SK-N-MC (cell line): ENCODE data around the gene DLL4.

ENCODE experiments used
- DNase-seq: peaks from one replicate; pipeline ENCODE4 v3.0.0-alpha.2; 2011; ENCODE audit warnings: low read depth, low spot score
- H3K27ac ChIP-seq: fragments of 200-600 bp; sonication (generic); 2 replicates; pipeline ENCODE4 v1.5.1; 2016; ENCODE audit warnings: mixed run types
- H3K36me3 ChIP-seq: fragments of 200-600 bp; sonication (generic); 2 replicates; pipeline ENCODE4 v1.6.1; 2017; ENCODE audit warnings: antibody characterized with exemption, low read length, mixed read lengths; ENCODE audit not compliant: insufficient read depth
- H3K4me3 ChIP-seq: fragments of 200-600 bp; sonication (generic); 2 replicates; pipeline ENCODE4 v1.5.1; 2016
- H3K9ac ChIP-seq: fragments of 200-600 bp; sonication (generic); 2 replicates; pipeline ENCODE4 v1.8.0; 2017; ENCODE audit warnings: mixed run types, mixed read lengths; ENCODE audit not compliant: insufficient read length
- H3K9me3 ChIP-seq: fragments of 200-600 bp; sonication (generic); 2 replicates; pipeline ENCODE4 v1.6.1; 2017; ENCODE audit warnings: low read depth, mild to moderate bottlenecking, antibody characterized with exemption, low read length, moderate library complexity, mixed read lengths
- EZH2 ChIP-seq: fragments of 200-600 bp; sonication (generic); IDR thresholded peaks from one replicate; pipeline ENCODE4 v1.6.1; 2017; ENCODE audit warnings: antibody characterized with exemption
- FOXP2 ChIP-seq: optimal IDR thresholded peaks from 2 replicates; pipeline ENCODE3; 2011; ENCODE audit warnings: mild to moderate bottlenecking, moderate library complexity; ENCODE audit not compliant: insufficient read depth; ENCODE audit errors: extremely low read length, control extremely low read depth
- POLR2AphosphoS5 ChIP-seq: IDR thresholded peaks from 2 replicates; pipeline ENCODE4 v1.6.1; 2012; ENCODE audit warnings: mild to moderate bottlenecking, low read depth, low read length, borderline replicate concordance

Gene DLL4

GRCh38 chr15:40911693-40912092 is 17.4 kb upstream of the DLL4 start:
- Histone ChIP-seq H3K27ac (no peak overlapping the region), H3K9ac (no peak overlapping the region), H3K9me3 (no peaks in the 10 kb centered on the region), H3K36me3 (no peaks in the 10 kb centered on the region), H3K4me3 (no peak overlapping the region)
- no peak for DNase-seq
- TF ChIP-seq EZH2 (no peak), FOXP2 (no peak), POLR2AphosphoS5 (no peak)

GRCh38 chr15:40912478-40912877 is 16.7 kb upstream of the DLL4 start:
- no peak overlapping the region for H3K9ac ChIP-seq
- no peaks in the 10 kb centered on the region for H3K9me3 ChIP-seq
- H3K4me3 ChIP-seq: no peak overlapping the region
- TF ChIP-seq FOXP2: no peak
- no peak for TF ChIP-seq POLR2AphosphoS5
- no peak for TF ChIP-seq EZH2
- no peaks in the 10 kb centered on the region for H3K36me3 ChIP-seq
- DNase-seq: no peak
- no peak overlapping the region for H3K27ac ChIP-seq

GRCh38 chr15:40914013-40914412 is 15.1 kb upstream of the DLL4 start:
- no peak for DNase-seq
- Histone ChIP-seq H3K27ac (no peak overlapping the region), H3K9ac (no peak overlapping the region), H3K36me3 (no peaks in the 10 kb centered on the region), H3K9me3 (no peaks in the 10 kb centered on the region), H3K4me3 (no peak overlapping the region)
- TF ChIP-seq POLR2AphosphoS5: no peak
- no peak for TF ChIP-seq FOXP2
- TF ChIP-seq EZH2: no peak

GRCh38 chr15:40914486-40914885 is 14.7 kb upstream of the DLL4 start:
- TF ChIP-seq FOXP2 (no peak), POLR2AphosphoS5 (no peak), EZH2 (no peak)
- no peak for DNase-seq
- no peaks in the 10 kb centered on the region for H3K9me3 ChIP-seq
- H3K36me3 ChIP-seq: no peaks in the 10 kb centered on the region
- no peak overlapping the region for H3K4me3 ChIP-seq
- no peak overlapping the region for H3K9ac ChIP-seq
- no peak overlapping the region for H3K27ac ChIP-seq

- no peaks in the 10 kb centered on the region for H3K36me3 ChIP-seq
- TF ChIP-seq FOXP2 (no peak), POLR2AphosphoS5 (no peak), EZH2 (no peak)
- no peak overlapping the region for H3K9ac ChIP-seq
- no peak for DNase-seq
- no peaks in the 10 kb centered on the region for H3K9me3 ChIP-seq
- H3K4me3 ChIP-seq: no peak overlapping the region
- H3K27ac ChIP-seq: no peak overlapping the region
Measured at GRCh38 chr15:40915116-40915661, 14.0 kb upstream of the DLL4 start.

- H3K4me3 ChIP-seq: no peak overlapping the region
- DNase-seq: no peak
- no peaks in the 10 kb centered on the region for H3K9me3 ChIP-seq
- H3K27ac ChIP-seq: no peak overlapping the region
- H3K9ac ChIP-seq: no peak overlapping the region
- TF ChIP-seq POLR2AphosphoS5: no peak
- TF ChIP-seq FOXP2: no peak
- H3K36me3 ChIP-seq: no peaks in the 10 kb centered on the region
Measured at GRCh38 chr15:40915679-40916078, 13.5 kb upstream of the DLL4 start.

GRCh38 chr15:40917585-40917984 is 11.6 kb upstream of the DLL4 start:
- Histone ChIP-seq H3K9me3 (no peaks in the 10 kb centered on the region), H3K36me3 (no peaks in the 10 kb centered on the region), H3K4me3 (no peak overlapping the region), H3K9ac (no peak overlapping the region), H3K27ac (no peak overlapping the region)
- DNase-seq: no peak
- TF ChIP-seq POLR2AphosphoS5: no peak
- TF ChIP-seq EZH2: no peak
- TF ChIP-seq FOXP2: no peak

- H3K9ac ChIP-seq: no peak overlapping the region
- DNase-seq: no peak
- no peak overlapping the region for H3K27ac ChIP-seq
- H3K36me3 ChIP-seq: no peaks in the 10 kb centered on the region
- TF ChIP-seq FOXP2: no peak
- TF ChIP-seq EZH2: no peak
- no peak for TF ChIP-seq POLR2AphosphoS5
- H3K4me3 ChIP-seq: no peak overlapping the region
- no peaks in the 10 kb centered on the region for H3K9me3 ChIP-seq
Measured at GRCh38 chr15:40918146-40918798, 10.9 kb upstream of the DLL4 start.

- no peak for DNase-seq
- Histone ChIP-seq H3K4me3 (no peak overlapping the region), H3K9me3 (no peaks in the 10 kb centered on the region), H3K27ac (no peak overlapping the region), H3K9ac (no peak overlapping the region), H3K36me3 (no peaks in the 10 kb centered on the region)
- TF ChIP-seq POLR2AphosphoS5 (no peak), EZH2 (no peak)
Measured at GRCh38 chr15:40918799-40919392, 10.2 kb upstream of the DLL4 start.
